Right renal cortex interstitium (tissue), 3 donors: ENCODE data around the gene HIGD1A. TPM values are rescaled to one million over a fixed set of nuclear protein-coding genes. Genes with fewer than 3 reads are reported as not detected.

Experiments used
- DNase-seq, 3 donors: peaks; one replicate each; pipeline ENCODE4 v3.0.0-alpha.2; 2013; ENCODE audit warnings: low read depth in 3 of 3, low spot score in 2 of 3
- polyA plus RNA-seq, 3 donors: library from polyadenylated mRNA; unstranded; fragments of 120-200 nt; gene quantifications; one replicate each; pipeline ENCODE4 v1.2.1, GENCODE V29; 2013; ENCODE audit not compliant: insufficient read length in 3 of 3

HIGD1A gene
- polyA plus RNA-seq, 3 donors: 168 to 202 (median 185) TPM

DNA sequence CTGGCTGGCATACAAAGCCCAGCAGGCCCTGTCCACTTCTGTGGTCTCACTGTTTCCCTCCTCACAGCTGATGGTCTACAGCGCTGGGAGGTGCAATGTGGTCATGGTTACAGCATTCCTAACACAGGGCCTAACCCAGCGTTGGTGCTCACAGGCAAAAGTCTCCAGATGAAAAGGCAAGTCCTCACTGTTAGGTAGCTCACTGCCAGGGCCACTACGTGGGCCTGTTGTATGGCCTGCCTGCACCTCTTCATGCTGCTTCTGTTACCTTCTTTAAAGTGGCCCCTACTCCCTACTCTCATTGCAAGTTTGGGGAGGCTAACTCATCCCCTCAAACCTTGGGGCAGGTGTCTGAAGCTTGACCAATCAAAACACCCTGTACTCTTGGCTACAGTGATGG is 62.5 kb downstream of the HIGD1A start:
- DNase-seq: no peak

GRCh38 chr3:42739401-42740158 is 64.7 kb downstream of the HIGD1A start:
- peak in 1 of 3 donors; percentile 39 for DNase-seq

DNA sequence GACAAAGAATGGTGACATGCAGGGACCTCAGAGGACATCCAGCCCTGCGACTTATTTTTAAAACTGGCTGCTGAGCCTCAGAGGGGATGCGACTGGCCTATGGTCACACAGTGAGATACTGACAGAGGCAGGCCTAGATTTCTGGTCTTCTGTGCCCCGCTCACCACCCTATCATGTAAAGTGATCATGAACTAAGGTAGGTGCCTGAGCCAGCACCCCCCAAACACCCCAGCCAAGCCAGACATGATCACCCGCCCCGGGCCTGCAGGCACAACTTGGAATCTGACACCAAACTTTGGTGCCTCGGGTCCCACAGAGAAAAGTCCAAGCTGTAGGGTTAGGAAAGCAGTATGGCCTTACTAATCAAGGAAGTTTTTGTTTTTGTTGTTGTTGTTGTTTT is 67.8 kb downstream of the HIGD1A start:
- no peak for DNase-seq

GRCh38 chr3:42736081-42736480 is 68.2 kb downstream of the HIGD1A start:
- DNase-seq: no peak

- DNase-seq: no peak
Measured at GRCh38 chr3:42735615-42736014, 68.7 kb downstream of the HIGD1A start.

DNA sequence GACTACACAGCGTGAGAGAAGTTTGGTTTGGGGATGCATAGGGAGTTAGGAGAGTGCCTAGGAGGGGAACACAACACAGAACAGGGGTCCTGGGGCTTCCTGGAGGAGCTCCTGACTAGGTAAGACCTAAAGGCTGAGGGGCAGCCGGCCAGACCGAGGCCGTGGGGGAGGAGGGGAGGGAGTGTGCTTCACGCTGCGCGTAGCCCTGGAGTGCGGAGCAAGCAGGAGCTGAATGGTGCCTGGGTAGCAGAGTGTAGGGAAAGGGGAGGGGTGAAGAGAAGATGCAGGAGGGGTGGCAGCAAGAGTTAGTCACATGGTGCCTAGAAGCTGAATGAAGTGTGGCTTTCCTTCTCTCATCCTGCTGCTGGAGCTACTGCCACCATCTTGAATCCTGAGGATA is 69.3 kb downstream of the HIGD1A start:
- no peak for DNase-seq

GRCh38 chr3:42734263-42734860 is 69.9 kb downstream of the HIGD1A start:
- DNase-seq: no peak

DNA sequence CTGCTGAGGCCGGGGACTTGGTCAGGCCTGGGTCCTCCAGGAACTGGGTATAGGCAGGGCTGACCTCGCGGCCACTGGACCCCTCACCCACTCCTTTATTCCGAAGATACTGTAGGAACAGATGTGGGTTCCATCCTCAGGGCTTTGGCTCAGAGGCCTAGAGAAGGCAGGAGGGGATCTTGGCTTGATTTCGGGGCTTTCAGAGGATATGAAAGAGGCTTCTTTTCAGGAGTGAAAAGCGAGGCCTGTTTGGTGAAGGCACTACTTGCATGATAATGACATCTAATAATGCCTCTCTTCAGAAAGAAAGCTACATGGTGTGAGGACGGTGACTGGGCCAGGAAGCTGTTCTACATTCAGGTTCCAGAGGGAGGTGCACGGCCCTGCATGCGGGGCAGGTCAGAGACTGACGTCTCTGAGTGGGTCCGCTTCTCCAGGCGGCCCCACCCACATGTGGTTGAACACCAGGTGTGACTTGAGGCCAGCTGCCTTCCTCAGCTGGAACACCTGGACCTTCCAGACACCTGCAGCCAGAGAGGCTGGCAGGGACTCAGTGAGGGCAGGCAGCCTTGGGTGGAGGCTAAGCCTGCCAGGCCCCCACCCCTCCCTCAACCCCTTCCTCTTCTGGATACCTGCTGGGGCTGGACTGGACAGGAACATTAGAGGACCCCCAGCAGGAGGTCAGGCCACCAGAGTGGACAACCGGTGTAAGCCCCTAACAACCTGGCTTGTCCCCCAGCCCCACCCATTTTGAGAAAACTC is 70.6 kb downstream of the HIGD1A start:
- DNase-seq: no peak

Other genes starting within 250 kb of the HIGD1A start
- 10 to 100 TPM; 41.0 to 45.8 (median 44.6) TPM for gene SEC22C, start 222.5 kb downstream of the HIGD1A start, polyA plus RNA-seq
- gene SS18L2, start 213.6 kb downstream of the HIGD1A start, polyA plus RNA-seq: 10 to 100 TPM; 24.3 to 24.6 (median 24.5) TPM
- 10 to 100 TPM; 57.4 to 67.2 (median 63.6) TPM for gene NKTR, start 203.8 kb downstream of the HIGD1A start, polyA plus RNA-seq
- gene ZBTB47, start 150.8 kb downstream of the HIGD1A start, polyA plus RNA-seq: 10 to 100 TPM; 14.5 to 15.6 (median 15.2) TPM
- not detected for gene KLHL40, start 119.0 kb downstream of the HIGD1A start, polyA plus RNA-seq
- gene HHATL, start 101.7 kb downstream of the HIGD1A start, polyA plus RNA-seq: under 1 TPM; 0.28 to 0.82 (median 0.35) TPM
- gene CCDC13, start 31.2 kb downstream of the HIGD1A start, polyA plus RNA-seq: 1 to 10 TPM; 2.4 to 4.0 (median 2.4) TPM
- 1 to 10 TPM; 1.8 to 2.0 (median 1.9) TPM for gene ACKR2, start 5.0 kb upstream of the HIGD1A start, polyA plus RNA-seq
- gene CYP8B1, start 71.4 kb upstream of the HIGD1A start, polyA plus RNA-seq: under 1 TPM; 0.67 to 0.87 (median 0.83) TPM
- 10 to 100 TPM; 18.9 to 23.4 (median 23.2) TPM for gene ZNF662, start 101.7 kb upstream of the HIGD1A start, polyA plus RNA-seq
- gene GASK1A, start 174.8 kb upstream of the HIGD1A start, polyA plus RNA-seq: 1 to 10 TPM; 3.1 to 4.0 (median 3.6) TPM